ENCODE measurements around the gene PROCA1.
"Not testable (repeated sequence)": the region's sequence is repeated elsewhere in the genome, so short reads cannot be mapped to it uniquely, and the experiment has no call there.

PROCA1 gene

GRCh38 chr17:28669918-28670317, 41.8 kb downstream of the PROCA1 start:
- no peak for DNase-seq (ENCODE audit: low read depth in 2 of 2)

DNA sequence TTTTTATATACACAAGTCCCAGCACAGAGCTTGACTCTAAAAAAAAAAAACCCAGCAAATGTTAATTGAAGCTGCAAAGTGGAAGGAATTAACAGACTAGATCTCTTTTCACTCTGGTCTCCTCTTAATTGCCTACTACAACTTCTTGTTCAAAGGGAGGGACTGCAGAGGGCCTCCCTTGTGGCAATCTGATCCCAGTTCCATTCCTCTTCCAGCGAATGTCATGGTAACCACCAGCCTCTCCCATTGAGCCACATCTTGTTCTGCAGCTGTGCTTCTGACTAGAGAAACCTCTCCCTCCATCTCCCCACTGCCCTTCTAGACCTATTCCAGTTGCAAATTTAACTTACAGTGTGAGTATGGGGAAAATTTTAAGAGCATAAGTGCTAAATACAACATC, 43.8 kb downstream of the PROCA1 start:
- no peak for DNase-seq (ENCODE audit: low read depth in 2 of 2)

DNA sequence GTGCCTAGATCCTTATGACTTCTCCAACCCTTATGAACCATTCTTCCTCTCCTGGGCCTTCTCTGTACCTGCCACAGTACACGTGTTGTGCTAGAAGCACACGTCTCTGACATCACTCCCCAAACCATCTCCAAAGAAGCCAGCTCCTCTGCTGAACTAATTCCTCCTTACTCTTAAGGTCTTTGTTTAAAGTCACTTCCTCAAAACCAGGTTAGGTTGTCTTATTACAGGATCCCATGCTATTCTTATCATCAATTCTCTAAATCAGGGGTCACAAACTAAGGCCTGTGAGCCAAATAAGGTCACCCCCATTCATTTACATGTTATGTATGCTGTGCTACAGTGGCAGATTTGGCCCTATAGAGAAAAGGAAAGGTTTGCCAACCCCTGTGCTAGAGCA, 45.7 kb downstream of the PROCA1 start:
- DNase-seq (ENCODE audit: low read depth in 2 of 2) = no peak

- no peak for DNase-seq (ENCODE audit: low read depth in 2 of 2)
Observed at GRCh38 chr17:28663723-28664122, 48.0 kb downstream of the PROCA1 start.

- DNase-seq (ENCODE audit: low read depth in 2 of 2) = no peak
Observed at GRCh38 chr17:28662527-28662829, 49.2 kb downstream of the PROCA1 start.

GRCh38 chr17:28661635-28662526, 49.8 kb downstream of the PROCA1 start, which contains the start of the genes SDF2 and SUPT6H:
Gene SDF2, minus strand, starts transcription at chr17:28661906. Its CDS starts 30 bp downstream, at chr17:28661876.
Gene SUPT6H, plus strand, starts transcription at chr17:28662205. Its CDS starts 11,197 bp downstream, at chr17:28673402.
- peak; percentile 60 to 69 for DNase-seq (ENCODE audit: low read depth in 2 of 2)

- DNase-seq (ENCODE audit: low read depth in 2 of 2) = not testable (repeated sequence)
Observed at GRCh38 chr17:28659497-28659881, 52.2 kb downstream of the PROCA1 start.

- DNase-seq (ENCODE audit: low read depth in 2 of 2) = not testable (repeated sequence)
Observed at GRCh38 chr17:28658766-28659496, 52.8 kb downstream of the PROCA1 start.

DNA sequence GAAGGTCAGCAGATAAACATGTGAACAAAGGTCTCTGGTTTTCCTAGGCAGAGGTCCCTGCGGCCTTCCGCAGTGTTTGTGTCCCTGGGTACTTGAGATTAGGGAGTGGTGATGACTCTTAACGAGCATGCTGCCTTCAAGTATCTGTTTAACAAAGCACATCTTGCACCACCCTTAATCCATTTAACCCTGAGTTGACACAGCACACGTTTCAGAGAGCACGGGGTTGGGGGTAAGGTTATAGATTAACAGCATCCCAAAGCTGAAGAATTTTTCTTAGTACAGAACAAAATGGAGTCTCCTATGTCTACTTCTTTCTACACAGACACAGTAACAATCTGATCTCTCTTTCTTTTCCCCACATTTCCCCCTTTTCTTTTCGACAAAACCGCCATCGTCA, 53.3 kb downstream of the PROCA1 start:
- DNase-seq (ENCODE audit: low read depth in 2 of 2) = not testable (repeated sequence)

GRCh38 chr17:28657756-28658155, 53.9 kb downstream of the PROCA1 start:
- no peak for DNase-seq (ENCODE audit: low read depth in 2 of 2)

DNA sequence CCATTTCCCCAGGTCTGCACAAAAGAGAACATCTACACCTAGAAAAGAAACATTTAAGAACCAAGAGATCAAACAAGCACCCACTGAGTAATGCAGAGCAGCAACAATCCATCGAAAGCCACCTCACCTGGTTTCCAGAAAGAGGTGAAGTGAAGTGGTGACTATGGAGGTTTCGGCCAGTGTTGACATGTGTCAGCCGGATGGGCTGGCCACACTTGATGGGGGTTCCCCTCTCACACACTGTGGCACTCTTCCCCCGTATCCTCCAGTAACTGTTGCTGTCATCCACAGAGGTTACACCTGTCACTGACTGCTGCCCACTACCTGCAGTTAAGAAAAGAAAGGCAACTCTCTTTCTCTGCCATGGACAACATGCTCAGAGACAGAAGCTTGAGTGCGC, 56.5 kb downstream of the PROCA1 start:
- DNase-seq (ENCODE audit: low read depth in 2 of 2) = no peak
